GM18498 (cell line): ENCODE data around the gene MAPK13.
"Not testable (repeated sequence)": the region's sequence is repeated elsewhere in the genome, so short reads cannot be mapped to it uniquely, and the experiment has no call there.

Experiments
- ATAC-seq: cut with Tn5 transposase; IDR thresholded peaks from one replicate; pipeline ENCODE4 v1.9.1; 2021; ENCODE audit warnings: mild to moderate bottlenecking, moderate library complexity; ENCODE audit not compliant: unreplicated experiment

Gene MAPK13

GRCh38 chr6:36114798-36115408 lies 15.4 kb upstream of the MAPK13 start:
- peak; percentile 59 for ATAC-seq

GRCh38 chr6:36115412-36115811 lies 14.9 kb upstream of the MAPK13 start:
- no peak for ATAC-seq

- no peak for ATAC-seq
Observed at GRCh38 chr6:36116066-36116864, 14.0 kb upstream of the MAPK13 start.

- no peak for ATAC-seq
Observed at GRCh38 chr6:36116943-36117342, 13.4 kb upstream of the MAPK13 start.

GRCh38 chr6:36117658-36118549 lies 12.4 kb upstream of the MAPK13 start:
- no peak for ATAC-seq

GRCh38 chr6:36118550-36119107 lies 11.7 kb upstream of the MAPK13 start:
- no peak for ATAC-seq

- ATAC-seq: no peak
Observed at GRCh38 chr6:36119209-36119608, 11.1 kb upstream of the MAPK13 start.

- ATAC-seq: no peak
Observed at GRCh38 chr6:36120018-36120417, 10.3 kb upstream of the MAPK13 start.

GRCh38 chr6:36120539-36120938 lies 9.8 kb upstream of the MAPK13 start:
- peak; percentile 36 for ATAC-seq

GRCh38 chr6:36120979-36121786 lies 9.1 kb upstream of the MAPK13 start:
- ATAC-seq: peak; percentile 36

- no peak for ATAC-seq
Observed at GRCh38 chr6:36121787-36122494, 8.4 kb upstream of the MAPK13 start.

- no peak for ATAC-seq
Observed at GRCh38 chr6:36122495-36123269, 7.6 kb upstream of the MAPK13 start.

- peak; percentile 80 for ATAC-seq
Observed at GRCh38 chr6:36123270-36124139, 6.8 kb upstream of the MAPK13 start.

GRCh38 chr6:36124346-36124745 lies 6.0 kb upstream of the MAPK13 start:
- not testable (repeated sequence) for ATAC-seq

- ATAC-seq: no peak
Observed at GRCh38 chr6:36124881-36125280, 5.4 kb upstream of the MAPK13 start.

GRCh38 chr6:36125575-36125974 lies 4.7 kb upstream of the MAPK13 start:
- ATAC-seq: no peak

- ATAC-seq: no peak
Observed at GRCh38 chr6:36126121-36126520, 4.2 kb upstream of the MAPK13 start.
